Measurements from ENCODE around the gene TLE4. TPM values are rescaled to one million over a fixed set of nuclear protein-coding genes. Genes with fewer than 3 reads are reported as not detected.

The TLE4 gene
- total RNA-seq, 1 experiment from 2014 or later: 8.1 TPM

- Histone ChIP-seq H3K4me3 (ENCODE audit: low read depth, low read length) (no peak overlapping the region), H3K4me1 (no peaks in the 10 kb centered on the region), H3K27me3 (replicated peaks; ENCODE audit: control insufficient read depth, insufficient read depth, low read length) (no peaks in the 10 kb centered on the region), H3K9me3 (no peaks in the 10 kb centered on the region), H3K36me3 (ENCODE audit: control insufficient read depth, insufficient read depth, low read length) (no peaks in the 10 kb centered on the region)
- POLR2A ChIA-PET: no interaction called here
- intact Hi-C loops (cut with micrococcal nuclease; ENCODE audit: unreplicated experiment): no loop called here
- no peaks in the 10 kb centered on the region for H3K4me1 Mint-ChIP-seq (ENCODE audit: low read depth, unreplicated experiment)
- no peak overlapping the region for H3K27ac Mint-ChIP-seq (ENCODE audit: unreplicated experiment)
- no peak for DNase-seq
- no peak overlapping the region for H3K4me3 Mint-ChIP-seq (ENCODE audit: unreplicated experiment)
- CTCF ChIA-PET: no interaction called here
- H3K36me3 Mint-ChIP-seq (ENCODE audit: insufficient read depth, unreplicated experiment): no peaks in the 10 kb centered on the region
- no peaks in the 10 kb centered on the region for H3K9me3 Mint-ChIP-seq (ENCODE audit: unreplicated experiment)
- no peak for TF ChIP-seq CTCF (IDR thresholded peaks at IDR 0.05; ENCODE audit: insufficient read depth in 1 of 2, low read depth in 1 of 2, low read length in 1 of 2, severe bottlenecking in 1 of 2, unreplicated experiment in 1 of 2)
- no TSS peak for BruUV-seq (replicated peaks)
- H3K27me3 Mint-ChIP-seq (ENCODE audit: insufficient read depth, unreplicated experiment): no peaks in the 10 kb centered on the region
These were observed 41.4 kb downstream of the TLE4 start for GRCh38 chr9:79613145-79613544.

DNA sequence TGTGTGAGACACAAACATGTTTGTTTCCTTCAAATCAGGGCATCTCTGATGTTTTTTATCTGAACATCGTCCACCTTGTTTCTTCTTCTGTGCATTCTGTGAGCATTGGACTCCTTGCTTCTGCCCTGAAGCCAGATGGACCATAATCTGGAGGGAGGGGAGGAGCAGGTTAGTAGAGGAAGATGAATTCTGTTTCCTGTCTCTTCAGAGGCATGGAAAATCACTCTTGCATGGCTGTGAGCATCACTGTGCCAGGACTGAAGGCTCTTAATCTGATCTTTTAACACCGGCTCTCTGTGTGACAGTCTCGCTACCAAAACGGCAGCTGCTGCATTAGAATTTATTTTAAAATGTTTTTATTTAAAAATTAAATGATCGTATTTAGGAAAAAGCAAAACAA lies 43.3 kb downstream of the TLE4 start:
- H3K36me3 ChIP-seq (ENCODE audit: control insufficient read depth, insufficient read depth, low read length): no peaks in the 10 kb centered on the region
- Mint-ChIP-seq H3K27ac (ENCODE audit: unreplicated experiment) (no peak overlapping the region), H3K27me3 (ENCODE audit: insufficient read depth, unreplicated experiment) (no peaks in the 10 kb centered on the region), H3K9me3 (ENCODE audit: unreplicated experiment) (no peaks in the 10 kb centered on the region), H3K4me1 (ENCODE audit: low read depth, unreplicated experiment) (no peaks in the 10 kb centered on the region), H3K36me3 (ENCODE audit: insufficient read depth, unreplicated experiment) (no peaks in the 10 kb centered on the region), H3K4me3 (ENCODE audit: unreplicated experiment) (no peak overlapping the region)
- CTCF ChIA-PET: no interaction called here
- DNase-seq: no peak
- POLR2A ChIA-PET: no interaction called here
- H3K4me1 ChIP-seq: no peaks in the 10 kb centered on the region
- no peaks in the 10 kb centered on the region for H3K27me3 ChIP-seq (replicated peaks; ENCODE audit: control insufficient read depth, insufficient read depth, low read length)
- no peak for TF ChIP-seq CTCF (IDR thresholded peaks at IDR 0.05; ENCODE audit: insufficient read depth in 1 of 2, low read depth in 1 of 2, low read length in 1 of 2, severe bottlenecking in 1 of 2, unreplicated experiment in 1 of 2)
- no peaks in the 10 kb centered on the region for H3K9me3 ChIP-seq
- no TSS peak for BruUV-seq (replicated peaks)
- H3K4me3 ChIP-seq (ENCODE audit: low read depth, low read length): no peak overlapping the region
- intact Hi-C loops (cut with micrococcal nuclease; ENCODE audit: unreplicated experiment): no loop called here

- Mint-ChIP-seq H3K27ac (ENCODE audit: unreplicated experiment) (no peak overlapping the region), H3K36me3 (ENCODE audit: insufficient read depth, unreplicated experiment) (no peaks in the 10 kb centered on the region), H3K4me1 (ENCODE audit: low read depth, unreplicated experiment) (no peaks in the 10 kb centered on the region), H3K27me3 (ENCODE audit: insufficient read depth, unreplicated experiment) (no peaks in the 10 kb centered on the region), H3K4me3 (ENCODE audit: unreplicated experiment) (no peak overlapping the region), H3K9me3 (ENCODE audit: unreplicated experiment) (no peaks in the 10 kb centered on the region)
- H3K36me3 ChIP-seq (ENCODE audit: control insufficient read depth, insufficient read depth, low read length): no peaks in the 10 kb centered on the region
- TF ChIP-seq CTCF (IDR thresholded peaks at IDR 0.05; ENCODE audit: insufficient read depth in 1 of 2, low read depth in 1 of 2, low read length in 1 of 2, severe bottlenecking in 1 of 2, unreplicated experiment in 1 of 2): no peak
- no peaks in the 10 kb centered on the region for H3K27me3 ChIP-seq (replicated peaks; ENCODE audit: control insufficient read depth, insufficient read depth, low read length)
- no TSS peak for BruUV-seq (replicated peaks)
- H3K9me3 ChIP-seq: no peaks in the 10 kb centered on the region
- ChIA-PET POLR2A (no interaction called here), CTCF (no interaction called here)
- H3K4me1 ChIP-seq: no peaks in the 10 kb centered on the region
- H3K4me3 ChIP-seq (ENCODE audit: low read depth, low read length): no peak overlapping the region
- no peak for DNase-seq
- intact Hi-C loops (cut with micrococcal nuclease; ENCODE audit: unreplicated experiment): no loop called here
These were observed 44.2 kb downstream of the TLE4 start for GRCh38 chr9:79616013-79616412.
